Heart left ventricle (tissue), 16 donors: ENCODE data around the gene UACA. TPM values are rescaled to one million over a fixed set of nuclear protein-coding genes. Genes with fewer than 3 reads are reported as not detected.
"Not testable (repeated sequence)": the region's sequence is repeated elsewhere in the genome, so short reads cannot be mapped to it uniquely, and the experiment has no call there.

Experiments used
- ATAC-seq, 4 donors: fragments of 200-7000 bp; cut with Tn5 transposase; one replicate each; pipeline ENCODE4 v1.9.1; 2020 to 2022; ENCODE audit warnings: moderate library complexity in 4 of 4, mild to moderate bottlenecking in 3 of 4, moderate number of reproducible peaks in 1 of 4
- DNase-seq, 5 donors: peaks; one replicate each; pipeline ENCODE4 v3.0.0-alpha.2; 2020
- H3K27ac ChIP-seq, 12 donors: fragments of 200-600 bp; sonication (generic) in 4 of 12; one replicate each; pipeline versions ENCODE4 v1.5.0 to v1.8.0; 2016 to 2022; ENCODE audit warnings: mild to moderate bottlenecking in 2 of 12
- H3K27me3 ChIP-seq, 9 donors: fragments of 200-600 bp; sonication (generic) in 2 of 9; one replicate each; pipeline versions ENCODE4 v1.5.1 to v1.8.0; 2016 to 2022; ENCODE audit warnings: mild to moderate bottlenecking in 3 of 9
- H3K36me3 ChIP-seq, 9 donors: fragments of 200-600 bp; sonication (generic) in 2 of 9; one replicate each; pipeline versions ENCODE4 v1.5.0 to v1.8.0; 2018 to 2022; ENCODE audit warnings: mild to moderate bottlenecking in 2 of 9
- H3K4me1 ChIP-seq, 12 donors: fragments of 200-600 bp; sonication (generic) in 4 of 12; one replicate each; pipeline versions ENCODE4 v1.5.0 to v1.8.0; 2016 to 2022; ENCODE audit warnings: mild to moderate bottlenecking in 3 of 12
- H3K4me3 ChIP-seq, 12 donors: fragments of 200-600 bp; sonication (generic) in 4 of 12; one replicate each; pipeline versions ENCODE4 v1.5.0 to v1.8.0; 2017 to 2022; ENCODE audit warnings: mild to moderate bottlenecking in 9 of 12, moderate library complexity in 4 of 12
- H3K9me3 ChIP-seq, 12 donors: fragments of 200-600 bp; sonication (generic) in 4 of 12; one replicate each; pipeline versions ENCODE4 v1.5.0 to v1.8.0; 2016 to 2022; ENCODE audit warnings: mild to moderate bottlenecking in 1 of 12
- CTCF ChIP-seq, 12 donors: fragments of 200-600 bp; sonication (generic) in 4 of 12; IDR thresholded peaks; one replicate each; pipeline versions ENCODE4 v1.5.0 to v1.8.0; 2018 to 2022; ENCODE audit warnings: antibody characterized with exemption in 12 of 12, mild to moderate bottlenecking in 5 of 12
- POLR2A ChIP-seq, 2 donors: fragments of 450-650 bp; IDR thresholded peaks; one replicate each; pipeline ENCODE4 v1.6.1; 2017; ENCODE audit warnings: antibody characterized with exemption in 2 of 2, mild to moderate bottlenecking in 2 of 2, moderate library complexity in 2 of 2
- WGBS, 4 donors: extraction: QIAGEN DNeasy Blood & Tissue Kit in 2 of 4; methylation state at CpG; one replicate each; pipeline versions ENCODE4 v1.1.5 to v1.1.7; 2013 to 2018; 5-methylcytosine and 5-hydroxymethylcytosine counted together
- intact Hi-C, 10 donors: fragments of 100-400 bp; cut with DNase I; formaldehyde crosslinking; loops; one replicate each; pipeline versions ENCODE4 v1.11.1 to v1.14.2; 2022
- polyA plus RNA-seq, 2 donors: library from polyadenylated mRNA; stranded (reverse); fragments of 200-250 nt; gene quantifications; one replicate each; pipeline ENCODE4 v1.2.3, GENCODE V29; 2013
- total RNA-seq, 9 donors: library from RNA; depleted of rRNA in 2 of 9; stranded (reverse); fragments of >200 nt in 2 of 9; fragmentation: NEBNext Ultra II Directional in 3 of 9; extraction: Animal tissue kit (Norgen Biotek cat#: 25700) in 3 of 9; gene quantifications; one replicate each; pipeline versions ENCODE4 v1.1.0 to v1.2.4, GENCODE V29; 2016 to 2023
- donor health status: ischemic (EF 13 %, LVEDD 7.1; RV severe dilation, severe dysfunction).
- donor health status: healthy with polysubstance abuse.
- donor health status: DM: no; HTN: yes; CAD: no.
- donor health status: DM: no; HTN: no; CAD: no.
- donor health status: ischemic (EF 25% LVEDD 6.9; RV normal size, moderate dysfunction).
- donor health status: ischemic (EF 25% LVEDD 5.7; RV mildly dilated, moderate dysfunction).
- donor health status: healthy.
- donor health status: DM: yes; HTN: yes; CAD: no.
- donor health status: ischemic (EF 35%, LVEDD 5.7; RV mildly dilated, moderate dysfunction).
- donor health status: nonischemic (EF 11% LVEDD 7.7; RV severe dilation, severe dysfunction).
- donor health status: DM: yes; HTN: yes; CAD: no.
- donor health status: PGD.
- donor health status: ischemic (EF 29% LVEDD 5.4; RV normal size, mild dysfunction).
- donor health status: nonischemic (EF 23%, LVEDD 6.1; RV moderate dilation, normal function).

Gene UACA
- total and polyA plus RNA-seq, 11 donors = 10.7 to 57.1 (median 49.0) TPM

DNA sequence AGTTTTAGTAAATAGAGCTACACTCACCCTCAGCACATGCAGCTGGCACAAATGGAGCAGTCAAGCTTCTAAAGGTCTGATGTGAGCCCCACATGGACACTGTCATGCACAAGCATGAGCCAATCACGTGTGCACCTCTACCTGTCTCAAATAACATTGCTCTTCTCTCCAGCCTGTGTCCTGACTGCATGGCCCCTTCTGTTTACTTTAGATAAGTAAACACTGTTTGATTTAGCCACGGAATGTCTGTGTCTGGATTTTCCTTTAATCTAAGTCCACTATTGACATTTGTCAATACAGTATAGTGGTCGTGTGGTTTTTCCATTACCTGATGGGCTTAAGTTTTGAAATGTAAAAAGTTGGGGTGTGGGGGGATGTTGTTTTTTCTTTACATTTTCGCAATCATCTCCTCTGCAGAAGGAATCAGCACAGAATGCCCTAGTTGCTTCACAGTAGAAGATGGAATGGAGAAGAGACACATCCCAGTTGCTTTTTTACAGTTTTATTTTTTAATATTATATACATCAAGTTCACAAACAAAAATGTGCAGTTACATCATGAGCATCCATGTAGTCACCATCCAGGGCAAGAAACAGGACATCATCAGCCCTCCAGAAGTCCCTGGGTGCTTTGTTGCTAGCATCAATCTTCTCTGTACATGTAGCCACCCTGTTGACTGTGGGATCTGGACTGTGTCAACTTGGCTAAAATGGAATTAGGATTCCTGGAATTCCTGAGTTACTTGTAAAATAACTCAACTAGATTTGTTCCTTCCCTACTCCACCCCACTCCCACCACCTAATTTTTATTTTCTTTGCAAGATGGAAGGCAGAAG, 146.1 kb downstream of the UACA start:
- Histone ChIP-seq H3K27ac (no peak overlapping the region), H3K27me3 (no peaks in the 10 kb centered on the region), H3K9me3 (peaks cover 0 to 17% (median 4%) of the 10 kb centered on the region in 12 donors), H3K4me1 (no peaks in the 10 kb centered on the region), H3K36me3 (no peaks in the 10 kb centered on the region), H3K4me3 (no peak overlapping the region)
- WGBS, 4 donors = 81 to 89% (median 84%) methylated on average over 4 of the region's 4 CpGs
- TF ChIP-seq CTCF (IDR thresholded peaks at IDR 0.05) (no peak), POLR2A (IDR thresholded peaks at IDR 0.05) (no peak)
- DNase-seq = no peak
- intact Hi-C loops = no loop called here
- no peak for ATAC-seq

GRCh38 chr15:70616311-70616756, 147.0 kb downstream of the UACA start:
- H3K27me3 ChIP-seq, ATAC-seq, H3K4me1 ChIP-seq, H3K9me3 ChIP-seq, H3K36me3 ChIP-seq, DNase-seq, H3K27ac ChIP-seq, H3K4me3 ChIP-seq, intact Hi-C loops: not testable (repeated sequence)
- 72 to 84% (median 78%) methylated on average over 2 of the region's 2 CpGs for WGBS, 4 donors

- 91 to 96% (median 91%) methylated on average over 9 of the region's 9 CpGs for WGBS, 4 donors
- H3K4me1 ChIP-seq = no peaks in the 10 kb centered on the region
- DNase-seq = no peak
- ATAC-seq = no peak
- H3K27ac ChIP-seq = no peak overlapping the region
- intact Hi-C loops = no loop called here
- no peak for TF ChIP-seq POLR2A (IDR thresholded peaks at IDR 0.05)
- TF ChIP-seq CTCF (IDR thresholded peaks at IDR 0.05) = no peak
- no peaks in the 10 kb centered on the region for H3K27me3 ChIP-seq
- no peaks in the 10 kb centered on the region for H3K36me3 ChIP-seq
- H3K4me3 ChIP-seq = no peak overlapping the region
- H3K9me3 ChIP-seq = peaks cover 0 to 5% (median 0%) of the 10 kb centered on the region in 12 donors
Measured at GRCh38 chr15:70615435-70616310, 147.7 kb downstream of the UACA start.

- ATAC-seq (no peak), DNase-seq (no peak)
- TF ChIP-seq CTCF (IDR thresholded peaks at IDR 0.05) (no peak), POLR2A (IDR thresholded peaks at IDR 0.05) (no peak)
- WGBS, 4 donors = 90 to 96% (median 94%) methylated on average over 3 of the region's 3 CpGs
- Histone ChIP-seq H3K36me3 (no peaks in the 10 kb centered on the region), H3K4me1 (no peaks in the 10 kb centered on the region), H3K9me3 (no peaks in the 10 kb centered on the region), H3K27ac (no peak overlapping the region), H3K27me3 (no peaks in the 10 kb centered on the region), H3K4me3 (no peak overlapping the region)
- intact Hi-C loops = no loop called here
Measured at GRCh38 chr15:70614221-70614620, 149.1 kb downstream of the UACA start.
